Measurements from ENCODE around the gene CD1D.
"Not testable (repeated sequence)": the region's sequence is repeated elsewhere in the genome, so short reads cannot be mapped to it uniquely, and the experiment has no call there.

CD1D gene

DNA sequence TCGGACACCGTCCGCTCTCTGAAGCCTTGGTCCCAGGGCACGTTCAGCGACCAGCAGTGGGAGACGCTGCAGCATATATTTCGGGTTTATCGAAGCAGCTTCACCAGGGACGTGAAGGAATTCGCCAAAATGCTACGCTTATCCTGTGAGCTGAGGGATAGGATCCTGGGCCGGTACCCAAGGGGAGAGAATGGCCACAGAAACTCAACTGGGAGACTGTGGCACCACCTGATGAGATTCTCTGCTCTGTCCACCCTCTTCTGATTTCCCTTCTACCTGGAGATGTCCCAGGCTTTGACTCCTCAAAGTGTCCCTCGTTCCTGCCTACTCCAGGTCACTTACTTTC, 855 bp downstream of the CD1D start:
- DNase-seq: no peak
- no peak overlapping the region for H3K27ac Mint-ChIP-seq
- H3K4me1 Mint-ChIP-seq (ENCODE audit: low read depth in 2 of 2): peaks cover 9 to 10% of the 10 kb centered on the region in 2 donors
- H3K36me3 Mint-ChIP-seq (ENCODE audit: insufficient read depth): no peaks in the 10 kb centered on the region
- peaks cover 71 to 78% of the 10 kb centered on the region in 2 donors for H3K27me3 Mint-ChIP-seq
- no peak for ATAC-seq (replicated peaks)
- peak overlapping the region; percentile 70 to 79 for H3K4me3 Mint-ChIP-seq
- H3K9me3 Mint-ChIP-seq: no peaks in the 10 kb centered on the region

DNA sequence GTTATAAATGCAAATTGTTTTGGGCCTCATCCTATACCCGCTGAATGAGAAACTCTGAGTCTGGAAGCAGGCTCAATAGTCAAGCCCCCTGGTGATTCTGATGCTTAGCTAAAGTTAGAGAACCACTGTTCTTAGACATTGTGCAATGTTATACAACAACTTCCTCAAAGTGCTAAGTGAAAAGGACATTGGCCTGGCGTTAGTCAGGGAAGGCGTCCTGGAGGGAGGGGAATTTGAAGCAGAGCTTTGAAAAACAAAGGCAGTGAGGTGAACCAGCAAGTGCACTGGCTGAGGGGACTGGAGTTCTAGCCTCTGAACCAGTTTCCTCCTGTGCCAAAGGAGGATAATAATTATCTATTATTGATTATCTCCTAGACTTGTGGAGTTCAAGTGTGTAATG, 5.1 kb downstream of the CD1D start:
- Mint-ChIP-seq H3K27me3 (peaks cover 62 to 64% of the 10 kb centered on the region in 2 donors), H3K36me3 (ENCODE audit: insufficient read depth) (no peaks in the 10 kb centered on the region), H3K4me3 (no peak overlapping the region), H3K4me1 (ENCODE audit: low read depth in 2 of 2) (peaks cover 6 to 8% of the 10 kb centered on the region in 2 donors), H3K9me3 (no peaks in the 10 kb centered on the region), H3K27ac (no peak overlapping the region)
- no peak for ATAC-seq (replicated peaks)
- no peak for DNase-seq

- no peak overlapping the region for H3K4me3 Mint-ChIP-seq
- no peaks in the 10 kb centered on the region for H3K9me3 Mint-ChIP-seq
- DNase-seq: no peak
- peaks cover 3 to 7% of the 10 kb centered on the region in 2 donors for H3K4me1 Mint-ChIP-seq (ENCODE audit: low read depth in 2 of 2)
- peaks cover 58 to 59% of the 10 kb centered on the region in 2 donors for H3K27me3 Mint-ChIP-seq
- H3K36me3 Mint-ChIP-seq (ENCODE audit: insufficient read depth): no peaks in the 10 kb centered on the region
- H3K27ac Mint-ChIP-seq: no peak overlapping the region
- ATAC-seq (replicated peaks): no peak
Measured at GRCh38 chr1:158186180-158186579, 5.5 kb downstream of the CD1D start.

DNA sequence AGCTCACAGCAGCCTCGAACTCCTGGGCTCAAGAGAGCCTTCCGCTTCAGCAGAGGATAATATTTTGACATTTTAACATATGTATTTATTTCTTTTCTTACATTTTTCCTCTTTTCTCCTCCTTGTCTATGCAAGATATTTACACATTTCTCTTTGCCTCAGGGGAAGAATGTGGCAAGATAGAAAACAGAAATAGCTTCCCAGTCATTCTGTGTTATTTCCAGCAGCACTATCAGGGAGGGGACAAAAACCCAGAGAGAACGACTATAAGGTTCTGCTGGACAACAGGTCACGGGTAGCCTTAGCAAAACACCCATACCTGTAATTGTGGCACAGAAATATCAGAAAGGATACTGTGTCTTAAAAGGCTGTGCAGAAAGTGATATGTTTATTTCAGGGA, 7.9 kb downstream of the CD1D start:
- Mint-ChIP-seq H3K27ac (no peak overlapping the region), H3K9me3 (no peaks in the 10 kb centered on the region), H3K36me3 (ENCODE audit: insufficient read depth) (no peaks in the 10 kb centered on the region), H3K4me1 (ENCODE audit: low read depth in 2 of 2) (no peaks in the 10 kb centered on the region), H3K27me3 (peaks cover 34 to 35% of the 10 kb centered on the region in 2 donors), H3K4me3 (no peak overlapping the region)
- no peak for DNase-seq
- no peak for ATAC-seq (replicated peaks)

DNA sequence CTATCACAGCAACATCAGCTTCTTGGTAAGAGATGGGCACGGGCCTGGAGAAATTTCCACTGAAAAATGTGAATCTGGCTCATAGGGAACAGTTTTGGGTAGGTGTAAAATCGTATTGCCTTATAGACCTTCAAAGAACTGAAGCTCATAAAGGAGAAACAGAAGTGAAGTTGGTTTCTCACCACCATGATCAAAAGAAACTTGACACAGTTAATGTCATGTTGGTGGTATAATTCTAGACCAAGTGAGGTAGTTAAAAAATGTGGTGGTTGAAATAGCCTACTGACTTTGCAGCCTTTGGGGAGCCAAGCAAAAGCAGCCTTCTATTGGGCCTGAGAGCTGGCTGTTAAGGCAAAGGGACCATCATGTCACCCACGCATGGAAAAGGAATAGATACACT, 8.9 kb downstream of the CD1D start:
- peaks cover 28 to 30% of the 10 kb centered on the region in 2 donors for H3K27me3 Mint-ChIP-seq
- no peak overlapping the region for H3K4me3 Mint-ChIP-seq
- no peaks in the 10 kb centered on the region for H3K9me3 Mint-ChIP-seq
- no peaks in the 10 kb centered on the region for H3K36me3 Mint-ChIP-seq (ENCODE audit: insufficient read depth)
- no peak overlapping the region for H3K27ac Mint-ChIP-seq
- no peak for DNase-seq
- ATAC-seq (replicated peaks): no peak
- H3K4me1 Mint-ChIP-seq (ENCODE audit: low read depth in 2 of 2): no peaks in the 10 kb centered on the region

GRCh38 chr1:158191299-158191698, 10.6 kb downstream of the CD1D start:
- no peaks in the 10 kb centered on the region for H3K36me3 Mint-ChIP-seq (ENCODE audit: insufficient read depth)
- no peaks in the 10 kb centered on the region for H3K9me3 Mint-ChIP-seq
- H3K4me3 Mint-ChIP-seq: no peak overlapping the region
- DNase-seq (no peak), ATAC-seq (replicated peaks) (no peak)
- H3K27ac Mint-ChIP-seq: no peak overlapping the region
- peaks cover 43 to 44% of the 10 kb centered on the region in 2 donors for H3K27me3 Mint-ChIP-seq
- H3K4me1 Mint-ChIP-seq (ENCODE audit: low read depth in 2 of 2): no peaks in the 10 kb centered on the region

- Mint-ChIP-seq H3K9me3 (no peaks in the 10 kb centered on the region), H3K27me3 (peaks cover 50 to 54% of the 10 kb centered on the region in 2 donors), H3K4me3 (no peak overlapping the region), H3K4me1 (ENCODE audit: low read depth in 2 of 2) (no peaks in the 10 kb centered on the region), H3K36me3 (ENCODE audit: insufficient read depth) (no peaks in the 10 kb centered on the region), H3K27ac (no peak overlapping the region)
- DNase-seq (no peak), ATAC-seq (replicated peaks) (no peak)
Measured at GRCh38 chr1:158196461-158196860, 15.8 kb downstream of the CD1D start.

DNA sequence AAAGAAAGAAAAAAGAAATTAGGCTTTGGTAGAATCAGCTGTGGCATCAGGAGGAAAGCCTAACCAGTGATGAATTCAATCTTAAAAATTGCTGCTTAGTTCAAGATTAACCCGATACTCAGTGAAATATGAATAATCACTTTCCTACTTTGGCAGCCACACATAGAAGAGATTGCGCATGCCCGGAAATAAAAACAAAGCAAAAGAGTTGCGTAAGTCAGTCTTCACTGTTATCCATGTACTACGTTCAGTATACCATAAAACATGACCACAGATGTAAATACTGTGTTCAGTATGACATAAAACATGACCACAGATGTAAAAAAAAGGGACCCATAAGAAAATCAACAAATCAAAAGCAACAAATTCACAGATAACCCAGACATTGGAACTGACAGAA, 19.2 kb downstream of the CD1D start:
- DNase-seq (no peak), ATAC-seq (replicated peaks) (no peak)
- H3K9me3 Mint-ChIP-seq: no peaks in the 10 kb centered on the region
- H3K27ac Mint-ChIP-seq: no peak overlapping the region
- no peaks in the 10 kb centered on the region for H3K36me3 Mint-ChIP-seq (ENCODE audit: insufficient read depth)
- peaks cover 1 to 13% of the 10 kb centered on the region in 2 donors for H3K4me1 Mint-ChIP-seq (ENCODE audit: low read depth in 2 of 2)
- no peak overlapping the region for H3K4me3 Mint-ChIP-seq
- H3K27me3 Mint-ChIP-seq: peaks cover 58 to 61% of the 10 kb centered on the region in 2 donors

GRCh38 chr1:158200527-158200926, 19.8 kb downstream of the CD1D start:
- ATAC-seq (replicated peaks) (no peak), DNase-seq (no peak)
- Mint-ChIP-seq H3K27me3 (peaks cover 58 to 61% of the 10 kb centered on the region in 2 donors), H3K4me1 (ENCODE audit: low read depth in 2 of 2) (peaks cover 1 to 13% of the 10 kb centered on the region in 2 donors), H3K9me3 (no peaks in the 10 kb centered on the region), H3K27ac (no peak overlapping the region), H3K36me3 (ENCODE audit: insufficient read depth) (no peaks in the 10 kb centered on the region), H3K4me3 (no peak overlapping the region)

GRCh38 chr1:158203693-158204457, 23.2 kb downstream of the CD1D start:
- Mint-ChIP-seq H3K27ac (no peak overlapping the region), H3K36me3 (ENCODE audit: insufficient read depth) (peaks cover 3% of the 10 kb centered on the region), H3K4me1 (ENCODE audit: low read depth in 2 of 2) (peaks cover 1 to 13% of the 10 kb centered on the region in 2 donors), H3K9me3 (no peaks in the 10 kb centered on the region), H3K27me3 (peaks cover 39% of the 10 kb centered on the region in 2 donors), H3K4me3 (no peak overlapping the region)
- ATAC-seq (replicated peaks) (peak; percentile 64), DNase-seq (peak; percentile 6 to 14 (median 13))

DNA sequence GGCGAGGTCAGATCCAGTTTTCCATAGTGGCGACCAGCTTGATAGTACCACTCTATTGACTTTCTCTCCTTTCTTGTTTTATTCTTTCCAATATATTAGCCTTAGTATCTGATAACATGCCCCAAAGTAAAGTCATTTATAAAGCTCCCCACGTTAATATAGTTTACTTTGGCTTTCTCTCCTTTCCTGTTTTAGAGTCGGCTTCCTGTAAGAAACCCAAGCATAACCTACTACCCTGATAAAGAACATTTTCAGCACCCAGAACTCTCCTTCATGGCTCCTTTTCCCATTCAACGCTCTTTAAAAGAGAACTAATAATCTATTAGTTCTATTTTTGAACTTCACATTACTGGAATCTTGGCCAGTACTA, 23.7 kb downstream of the CD1D start:
- no peak overlapping the region for H3K4me3 Mint-ChIP-seq
- ATAC-seq (replicated peaks): no peak
- no peak for DNase-seq
- H3K4me1 Mint-ChIP-seq (ENCODE audit: low read depth in 2 of 2): peaks cover 1 to 13% of the 10 kb centered on the region in 2 donors
- H3K27me3 Mint-ChIP-seq: peaks cover 40 to 44% of the 10 kb centered on the region in 2 donors
- H3K9me3 Mint-ChIP-seq: no peaks in the 10 kb centered on the region
- H3K27ac Mint-ChIP-seq: no peak overlapping the region
- H3K36me3 Mint-ChIP-seq (ENCODE audit: insufficient read depth): peaks cover 3% of the 10 kb centered on the region

DNA sequence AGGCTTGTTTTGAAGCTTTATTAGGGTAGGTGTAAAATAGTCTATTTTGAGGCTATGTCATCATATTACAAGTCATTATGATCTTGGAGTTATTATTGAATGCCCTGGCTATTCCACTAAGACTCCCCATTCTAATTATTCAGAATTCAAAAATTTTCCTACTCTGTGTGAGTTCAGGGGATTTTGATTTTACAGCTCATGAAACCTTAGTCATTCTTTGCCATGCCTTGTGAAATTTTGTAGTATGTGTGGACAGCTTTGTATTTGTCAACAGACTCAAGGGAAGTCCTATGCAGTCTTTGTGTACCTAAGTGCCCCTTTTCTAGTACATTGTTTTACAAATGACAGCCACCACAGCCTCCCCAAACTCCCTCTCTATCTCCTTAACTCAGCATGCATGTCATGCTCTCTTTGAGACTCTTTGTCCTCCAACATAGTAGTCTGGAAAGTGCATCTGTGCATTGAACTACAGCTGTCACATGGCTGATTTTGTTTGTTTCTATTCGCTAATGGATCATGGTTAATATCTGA, 28.0 kb downstream of the CD1D start:
- Mint-ChIP-seq H3K4me3 (no peak overlapping the region), H3K27ac (no peak overlapping the region), H3K4me1 (ENCODE audit: low read depth in 2 of 2) (peaks cover 1 to 13% of the 10 kb centered on the region in 2 donors), H3K27me3 (peaks cover 65 to 76% of the 10 kb centered on the region in 2 donors), H3K36me3 (ENCODE audit: insufficient read depth) (peaks cover 3% of the 10 kb centered on the region), H3K9me3 (no peaks in the 10 kb centered on the region)
- no peak for DNase-seq
- no peak for ATAC-seq (replicated peaks)

- DNase-seq (no peak), ATAC-seq (replicated peaks) (no peak)
- Mint-ChIP-seq H3K27me3 (peaks cover 59 to 71% of the 10 kb centered on the region in 2 donors), H3K9me3 (no peaks in the 10 kb centered on the region), H3K36me3 (ENCODE audit: insufficient read depth) (no peaks in the 10 kb centered on the region), H3K27ac (no peak overlapping the region), H3K4me1 (ENCODE audit: low read depth in 2 of 2) (no peaks in the 10 kb centered on the region), H3K4me3 (no peak overlapping the region)
Measured at GRCh38 chr1:158212320-158212719, 31.6 kb downstream of the CD1D start.

DNA sequence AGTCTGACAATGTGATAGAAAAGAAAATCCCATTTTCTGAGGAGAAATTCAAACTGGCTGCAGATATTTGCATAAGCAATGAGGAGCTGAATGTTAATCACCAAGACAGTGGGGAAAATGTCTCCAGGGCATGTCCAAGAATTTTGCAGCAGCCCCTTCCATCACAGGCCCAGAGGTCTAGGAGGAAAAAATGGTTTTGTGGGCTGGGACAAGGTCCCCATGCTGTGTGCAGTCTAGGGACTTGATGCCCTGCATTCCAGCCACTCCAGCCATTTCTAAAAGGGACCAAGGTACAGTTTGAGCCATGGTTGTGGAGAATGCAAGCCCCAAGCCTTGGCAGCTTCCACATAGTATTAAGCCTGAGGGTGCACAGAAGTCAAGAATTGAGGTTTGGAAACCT, 42.8 kb downstream of the CD1D start:
- H3K4me3 Mint-ChIP-seq; H3K27ac Mint-ChIP-seq; H3K36me3 Mint-ChIP-seq (ENCODE audit: insufficient read depth); ATAC-seq (replicated peaks); H3K4me1 Mint-ChIP-seq (ENCODE audit: low read depth in 2 of 2); DNase-seq: not testable (repeated sequence)
- peaks cover 5 to 21% of the 10 kb centered on the region in 2 donors for H3K9me3 Mint-ChIP-seq
- H3K27me3 Mint-ChIP-seq: peaks cover 73 to 90% of the 10 kb centered on the region in 2 donors

Data from effector memory CD8-positive, alpha-beta T cell (primary cell).